HepG2 (cell line): ENCODE results near the gene PROC. TPM values are rescaled to one million over a fixed set of nuclear protein-coding genes. Genes with fewer than 3 reads are reported as not detected.

ENCODE experiments used
- ARNT2 ChIP-seq: sonication (generic); formaldehyde crosslinking; IDR thresholded peaks from 2 replicates; pipeline ENCODE4 v1.8.0; 2022; ENCODE audit warnings: mild to moderate bottlenecking, low read depth, missing genetic modification reagents, moderate library complexity
- FOXA3 ChIP-seq: IDR thresholded peaks from 2 replicates; pipeline ENCODE4 v1.6.1; 2016; ENCODE audit warnings: missing genetic modification reagents, missing compliant biosample characterization
- GATAD2A ChIP-seq: IDR thresholded peaks from 2 replicates; pipeline ENCODE4 v1.6.1; 2016
- GLI4 ChIP-seq: sonication (generic); formaldehyde crosslinking; IDR thresholded peaks from 2 replicates; pipeline ENCODE4 v1.5.1; 2020; ENCODE audit warnings: missing genetic modification reagents, mild to moderate bottlenecking, moderate library complexity, borderline replicate concordance
- JUNB ChIP-seq: sonication (generic); formaldehyde crosslinking; IDR thresholded peaks from 2 replicates; pipeline ENCODE4 v1.8.0; 2022; ENCODE audit warnings: missing genetic modification reagents, mild to moderate bottlenecking, borderline replicate concordance
- MAFG ChIP-seq: sonication (generic); formaldehyde crosslinking; IDR thresholded peaks from 2 replicates; pipeline ENCODE4 v1.5.1; 2020; ENCODE audit warnings: mild to moderate bottlenecking, missing genetic modification reagents
- NFE2L2 ChIP-seq: fragments of 150-350 bp; IDR thresholded peaks from 2 replicates; pipeline ENCODE4 v1.6.1; 2014; ENCODE audit warnings: low read length
- REL ChIP-seq: sonication (generic); formaldehyde crosslinking; conservative IDR thresholded peaks from 2 replicates; pipeline ENCODE4 v1.8.0; 2022; ENCODE audit warnings: mild to moderate bottlenecking, missing genetic modification reagents, moderate library complexity
- TARDBP ChIP-seq: sonication (generic); formaldehyde crosslinking; IDR thresholded peaks from 2 replicates; pipeline ENCODE4 v1.8.0; 2022; ENCODE audit warnings: mild to moderate bottlenecking, missing genetic modification reagents
- THYN1 ChIP-seq: sonication (generic); formaldehyde crosslinking; IDR thresholded peaks from 2 replicates; pipeline ENCODE4 v1.8.1; 2023; ENCODE audit warnings: low read depth, mild to moderate bottlenecking, moderate library complexity, missing genetic modification reagents, borderline replicate concordance
- ZNF331 ChIP-seq: sonication (generic); formaldehyde crosslinking; IDR thresholded peaks from 2 replicates; pipeline ENCODE4 v1.4.0; 2020; ENCODE audit warnings: missing genetic modification reagents
- ZNF501 ChIP-seq: sonication (generic); formaldehyde crosslinking; IDR thresholded peaks from 2 replicates; pipeline ENCODE4 v1.5.1; 2020; ENCODE audit warnings: mild to moderate bottlenecking, moderate library complexity, missing genetic modification reagents
- ZNF546 ChIP-seq: sonication (generic); formaldehyde crosslinking; conservative IDR thresholded peaks from 2 replicates; pipeline ENCODE4 v1.8.1; 2023; ENCODE audit warnings: mild to moderate bottlenecking, missing genetic modification reagents
- polyA plus RNA-seq, 8 experiments: library from polyadenylated mRNA; depleted of rRNA in 3 of 8; stranded (reverse) in 7 of 8; unstranded in 1 of 8; fragments of >200 nt; fragmentation: Illumina TruSeq in 4 of 8; extraction: Trizol in 4 of 8; gene quantifications; 2 replicates each; pipeline versions ENCODE4 v1.2.1 to v1.2.3, GENCODE V29; 2011 to 2016; ENCODE audit warnings: low read depth in 4 of 8, missing spikeins in 1 of 8, mixed read lengths in 1 of 8; ENCODE audit not compliant: insufficient read depth in 1 of 8
- total RNA-seq, 5 experiments: library from RNA; depleted of rRNA; stranded (reverse); fragments of >200 nt; fragmentation: Illumina TruSeq; extraction: Trizol; gene quantifications; 2 replicates each; pipeline ENCODE4 v1.2.3, GENCODE V29; 2016; ENCODE audit warnings: low read depth in 1 of 5
- TF ChIP-seq, protein P1 (sequence below): sonication (generic); formaldehyde crosslinking; IDR thresholded peaks from 2 replicates; pipeline ENCODE4 v1.5.1; 2020; ENCODE audit warnings: missing genetic modification reagents, mild to moderate bottlenecking, borderline replicate concordance
- TF ChIP-seq, protein P2 (sequence below): sonication (generic); formaldehyde crosslinking; conservative IDR thresholded peaks from 2 replicates; pipeline ENCODE4 v1.8.0; 2022; ENCODE audit warnings: missing genetic modification reagents
- TF ChIP-seq, protein P3 (sequence below): sonication (generic); formaldehyde crosslinking; IDR thresholded peaks from 2 replicates; pipeline ENCODE4 v1.5.1; 2020; ENCODE audit warnings: missing genetic modification reagents, mild to moderate bottlenecking, borderline replicate concordance
- TF ChIP-seq, protein P4 (sequence below): IDR thresholded peaks from 2 replicates; pipeline ENCODE4 v1.4.0; 2020; ENCODE audit warnings: mild to moderate bottlenecking, missing genetic modification reagents

PROC gene
- total and polyA plus RNA-seq, 2 of the 13 experiments (the other 11 are each of a cell fraction or from before 2014, with no cell fraction given), result 134 to 185 TPM

DNA sequence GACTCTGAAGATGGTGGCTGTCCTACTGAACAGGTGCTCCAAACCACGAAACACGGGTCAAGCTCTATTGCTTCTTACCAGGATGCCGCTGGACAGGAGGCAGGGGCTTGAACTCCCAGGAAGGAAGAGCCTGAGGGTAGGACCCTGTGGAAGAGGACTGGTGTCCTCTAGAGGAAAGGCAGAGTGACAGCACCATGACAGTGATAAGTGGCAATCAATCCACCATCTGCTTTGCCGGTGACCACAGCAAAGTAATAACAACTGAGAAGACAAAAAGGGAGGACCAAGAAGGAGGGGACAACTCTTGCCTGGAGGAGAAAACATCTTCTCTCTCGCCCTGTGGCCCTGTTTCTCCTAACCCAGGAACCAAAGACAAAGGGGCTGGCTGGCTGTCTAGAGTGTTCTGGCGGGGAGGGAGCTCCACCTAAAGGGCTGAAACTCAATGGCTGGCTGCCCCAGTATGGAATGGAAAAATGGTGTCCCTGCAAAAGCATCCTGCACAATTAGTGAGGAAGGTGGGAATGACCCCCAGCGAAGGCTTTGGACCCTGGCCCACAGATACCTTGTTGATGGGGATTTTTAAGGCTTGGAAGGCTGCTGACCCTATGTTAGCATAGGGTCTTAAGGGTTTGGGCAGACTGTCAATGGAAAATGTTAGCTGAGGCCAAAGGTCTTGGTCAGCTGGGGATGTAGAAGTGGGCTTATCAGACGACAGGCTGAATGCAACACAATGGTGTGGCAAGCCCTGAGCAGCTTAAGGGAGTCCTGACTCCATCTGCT lies 35.4 kb downstream of the PROC start (continued):
- TF ChIP-seq ARNT2 (CRISPR knock-in tag) (0 out of 2 replicates have a peak, but pooled peaks have one; percentile 38), ZNF501 (CRISPR knock-in tag) (peak; percentile 63), GATAD2A (CRISPR knock-in tag) (peak; percentile 52), THYN1 (CRISPR knock-in tag) (peak; percentile 70; the same call in 1 of the 2 replicates), TARDBP (0 out of 2 replicates have a peak, but pooled peaks have one; percentile 2), GLI4 (0 out of 2 replicates have a peak, but pooled peaks have one; percentile 52), FOXA3 (CRISPR knock-in tag) (0 out of 2 replicates have a peak, but pooled peaks have one; percentile 4), NFE2L2 (no peak), JUNB (no peak), REL (CRISPR knock-in tag) (no peak), ZNF331 (peak; percentile 36; the same call in 1 of the 2 replicates), ZNF546 (CRISPR knock-in tag) (0 out of 2 replicates have a peak, but pooled peaks have one; percentile 63), MAFG (CRISPR knock-in tag) (no peak)
- TF ChIP-seq, protein P1, sequence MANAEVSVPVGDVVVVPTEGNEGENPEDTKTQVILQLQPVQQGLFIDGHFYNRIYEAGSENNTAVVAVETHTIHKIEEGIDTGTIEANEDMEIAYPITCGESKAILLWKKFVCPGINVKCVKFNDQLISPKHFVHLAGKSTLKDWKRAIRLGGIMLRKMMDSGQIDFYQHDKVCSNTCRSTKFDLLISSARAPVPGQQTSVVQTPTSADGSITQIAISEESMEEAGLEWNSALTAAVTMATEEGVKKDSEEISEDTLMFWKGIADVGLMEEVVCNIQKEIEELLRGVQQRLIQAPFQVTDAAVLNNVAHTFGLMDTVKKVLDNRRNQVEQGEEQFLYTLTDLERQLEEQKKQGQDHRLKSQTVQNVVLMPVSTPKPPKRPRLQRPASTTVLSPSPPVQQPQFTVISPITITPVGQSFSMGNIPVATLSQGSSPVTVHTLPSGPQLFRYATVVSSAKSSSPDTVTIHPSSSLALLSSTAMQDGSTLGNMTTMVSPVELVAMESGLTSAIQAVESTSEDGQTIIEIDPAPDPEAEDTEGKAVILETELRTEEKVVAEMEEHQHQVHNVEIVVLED, result peak; percentile 69
- TF ChIP-seq, protein P2, sequence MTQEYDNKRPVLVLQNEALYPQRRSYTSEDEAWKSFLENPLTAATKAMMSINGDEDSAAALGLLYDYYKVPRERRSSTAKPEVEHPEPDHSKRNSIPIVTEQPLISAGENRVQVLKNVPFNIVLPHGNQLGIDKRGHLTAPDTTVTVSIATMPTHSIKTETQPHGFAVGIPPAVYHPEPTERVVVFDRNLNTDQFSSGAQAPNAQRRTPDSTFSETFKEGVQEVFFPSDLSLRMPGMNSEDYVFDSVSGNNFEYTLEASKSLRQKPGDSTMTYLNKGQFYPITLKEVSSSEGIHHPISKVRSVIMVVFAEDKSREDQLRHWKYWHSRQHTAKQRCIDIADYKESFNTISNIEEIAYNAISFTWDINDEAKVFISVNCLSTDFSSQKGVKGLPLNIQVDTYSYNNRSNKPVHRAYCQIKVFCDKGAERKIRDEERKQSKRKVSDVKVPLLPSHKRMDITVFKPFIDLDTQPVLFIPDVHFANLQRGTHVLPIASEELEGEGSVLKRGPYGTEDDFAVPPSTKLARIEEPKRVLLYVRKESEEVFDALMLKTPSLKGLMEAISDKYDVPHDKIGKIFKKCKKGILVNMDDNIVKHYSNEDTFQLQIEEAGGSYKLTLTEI, result no peak
- TF ChIP-seq, protein P3, sequence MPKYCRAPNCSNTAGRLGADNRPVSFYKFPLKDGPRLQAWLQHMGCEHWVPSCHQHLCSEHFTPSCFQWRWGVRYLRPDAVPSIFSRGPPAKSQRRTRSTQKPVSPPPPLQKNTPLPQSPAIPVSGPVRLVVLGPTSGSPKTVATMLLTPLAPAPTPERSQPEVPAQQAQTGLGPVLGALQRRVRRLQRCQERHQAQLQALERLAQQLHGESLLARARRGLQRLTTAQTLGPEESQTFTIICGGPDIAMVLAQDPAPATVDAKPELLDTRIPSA (CRISPR knock-in tag), result no peak
- TF ChIP-seq, protein P4, sequence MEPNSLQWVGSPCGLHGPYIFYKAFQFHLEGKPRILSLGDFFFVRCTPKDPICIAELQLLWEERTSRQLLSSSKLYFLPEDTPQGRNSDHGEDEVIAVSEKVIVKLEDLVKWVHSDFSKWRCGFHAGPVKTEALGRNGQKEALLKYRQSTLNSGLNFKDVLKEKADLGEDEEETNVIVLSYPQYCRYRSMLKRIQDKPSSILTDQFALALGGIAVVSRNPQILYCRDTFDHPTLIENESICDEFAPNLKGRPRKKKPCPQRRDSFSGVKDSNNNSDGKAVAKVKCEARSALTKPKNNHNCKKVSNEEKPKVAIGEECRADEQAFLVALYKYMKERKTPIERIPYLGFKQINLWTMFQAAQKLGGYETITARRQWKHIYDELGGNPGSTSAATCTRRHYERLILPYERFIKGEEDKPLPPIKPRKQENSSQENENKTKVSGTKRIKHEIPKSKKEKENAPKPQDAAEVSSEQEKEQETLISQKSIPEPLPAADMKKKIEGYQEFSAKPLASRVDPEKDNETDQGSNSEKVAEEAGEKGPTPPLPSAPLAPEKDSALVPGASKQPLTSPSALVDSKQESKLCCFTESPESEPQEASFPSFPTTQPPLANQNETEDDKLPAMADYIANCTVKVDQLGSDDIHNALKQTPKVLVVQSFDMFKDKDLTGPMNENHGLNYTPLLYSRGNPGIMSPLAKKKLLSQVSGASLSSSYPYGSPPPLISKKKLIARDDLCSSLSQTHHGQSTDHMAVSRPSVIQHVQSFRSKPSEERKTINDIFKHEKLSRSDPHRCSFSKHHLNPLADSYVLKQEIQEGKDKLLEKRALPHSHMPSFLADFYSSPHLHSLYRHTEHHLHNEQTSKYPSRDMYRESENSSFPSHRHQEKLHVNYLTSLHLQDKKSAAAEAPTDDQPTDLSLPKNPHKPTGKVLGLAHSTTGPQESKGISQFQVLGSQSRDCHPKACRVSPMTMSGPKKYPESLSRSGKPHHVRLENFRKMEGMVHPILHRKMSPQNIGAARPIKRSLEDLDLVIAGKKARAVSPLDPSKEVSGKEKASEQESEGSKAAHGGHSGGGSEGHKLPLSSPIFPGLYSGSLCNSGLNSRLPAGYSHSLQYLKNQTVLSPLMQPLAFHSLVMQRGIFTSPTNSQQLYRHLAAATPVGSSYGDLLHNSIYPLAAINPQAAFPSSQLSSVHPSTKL (CRISPR knock-in tag), result peak; percentile 44
